HepG2 (cell line): ENCODE measurements around the gene CDK17. TPM values are rescaled to one million over a fixed set of nuclear protein-coding genes. Genes with fewer than 3 reads are reported as not detected.

Source experiments
- ARHGAP35 ChIP-seq: sonication (generic); formaldehyde crosslinking; IDR thresholded peaks from 2 replicates; pipeline ENCODE4 v1.9.0; 2022; ENCODE audit warnings: mild to moderate bottlenecking, inconsistent platforms, moderate library complexity, missing genetic modification reagents, borderline replicate concordance
- HES4 ChIP-seq: sonication (generic); formaldehyde crosslinking; IDR thresholded peaks from 2 replicates; pipeline ENCODE4 v1.9.0; 2021; ENCODE audit warnings: mild to moderate bottlenecking, missing genetic modification reagents, borderline replicate concordance
- NKX3-1 ChIP-seq: sonication (generic); formaldehyde crosslinking; IDR thresholded peaks from 2 replicates; pipeline ENCODE4 v1.5.0; 2020; ENCODE audit warnings: missing genetic modification reagents
- REPIN1 ChIP-seq: sonication (generic); formaldehyde crosslinking; IDR thresholded peaks from 2 replicates; pipeline ENCODE4 v1.8.0; 2022; ENCODE audit warnings: missing genetic modification reagents, low read depth, mild to moderate bottlenecking, borderline replicate concordance
- TCF7 ChIP-seq: sonication (generic); IDR thresholded peaks from 2 replicates; pipeline ENCODE4 v1.6.1; 2016; ENCODE audit warnings: antibody characterized with exemption, low read depth
- ZNF558 ChIP-seq: sonication (generic); formaldehyde crosslinking; IDR thresholded peaks from 2 replicates; pipeline ENCODE4 v1.9.0; 2022; ENCODE audit warnings: mild to moderate bottlenecking, missing genetic modification reagents, borderline replicate concordance
- polyA plus RNA-seq, 8 experiments: library from polyadenylated mRNA; depleted of rRNA in 3 of 8; stranded (reverse) in 7 of 8; unstranded in 1 of 8; fragments of >200 nt; fragmentation: Illumina TruSeq in 4 of 8; extraction: Trizol in 4 of 8; gene quantifications; 2 replicates each; pipeline versions ENCODE4 v1.2.1 to v1.2.3, GENCODE V29; 2011 to 2016; ENCODE audit warnings: low read depth in 4 of 8, missing spikeins in 1 of 8, mixed read lengths in 1 of 8; ENCODE audit not compliant: insufficient read depth in 1 of 8
- total RNA-seq, 5 experiments: library from RNA; depleted of rRNA; stranded (reverse); fragments of >200 nt; fragmentation: Illumina TruSeq; extraction: Trizol; gene quantifications; 2 replicates each; pipeline ENCODE4 v1.2.3, GENCODE V29; 2016; ENCODE audit warnings: low read depth in 1 of 5
- TF ChIP-seq, protein P1 (sequence below): sonication (generic); formaldehyde crosslinking; IDR thresholded peaks from 2 replicates; pipeline ENCODE4 v1.5.0; 2020; ENCODE audit warnings: mild to moderate bottlenecking, missing genetic modification reagents, moderate library complexity
- TF ChIP-seq, protein P2 (sequence below): sonication (generic); formaldehyde crosslinking; conservative IDR thresholded peaks from 2 replicates; pipeline ENCODE4 v1.8.1; 2023; ENCODE audit warnings: missing genetic modification reagents

Gene CDK17
- total and polyA plus RNA-seq, 2 of the 13 experiments (the other 11 are each of a cell fraction or from before 2014, with no cell fraction given): 9.9 to 22.3 TPM

GRCh38 chr12:96401076-96401871 lies 1.0 kb upstream of the CDK17 start (continued):
- TF ChIP-seq, protein P1, sequence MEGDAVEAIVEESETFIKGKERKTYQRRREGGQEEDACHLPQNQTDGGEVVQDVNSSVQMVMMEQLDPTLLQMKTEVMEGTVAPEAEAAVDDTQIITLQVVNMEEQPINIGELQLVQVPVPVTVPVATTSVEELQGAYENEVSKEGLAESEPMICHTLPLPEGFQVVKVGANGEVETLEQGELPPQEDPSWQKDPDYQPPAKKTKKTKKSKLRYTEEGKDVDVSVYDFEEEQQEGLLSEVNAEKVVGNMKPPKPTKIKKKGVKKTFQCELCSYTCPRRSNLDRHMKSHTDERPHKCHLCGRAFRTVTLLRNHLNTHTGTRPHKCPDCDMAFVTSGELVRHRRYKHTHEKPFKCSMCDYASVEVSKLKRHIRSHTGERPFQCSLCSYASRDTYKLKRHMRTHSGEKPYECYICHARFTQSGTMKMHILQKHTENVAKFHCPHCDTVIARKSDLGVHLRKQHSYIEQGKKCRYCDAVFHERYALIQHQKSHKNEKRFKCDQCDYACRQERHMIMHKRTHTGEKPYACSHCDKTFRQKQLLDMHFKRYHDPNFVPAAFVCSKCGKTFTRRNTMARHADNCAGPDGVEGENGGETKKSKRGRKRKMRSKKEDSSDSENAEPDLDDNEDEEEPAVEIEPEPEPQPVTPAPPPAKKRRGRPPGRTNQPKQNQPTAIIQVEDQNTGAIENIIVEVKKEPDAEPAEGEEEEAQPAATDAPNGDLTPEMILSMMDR: peak; percentile 22; the same call in 1 of the 2 replicates
- TF ChIP-seq REPIN1: no peak
- no peak for TF ChIP-seq NKX3-1 (CRISPR knock-in tag)
- no peak for TF ChIP-seq ZNF558
- no peak for TF ChIP-seq HES4 (CRISPR knock-in tag)
- TF ChIP-seq, protein P2, sequence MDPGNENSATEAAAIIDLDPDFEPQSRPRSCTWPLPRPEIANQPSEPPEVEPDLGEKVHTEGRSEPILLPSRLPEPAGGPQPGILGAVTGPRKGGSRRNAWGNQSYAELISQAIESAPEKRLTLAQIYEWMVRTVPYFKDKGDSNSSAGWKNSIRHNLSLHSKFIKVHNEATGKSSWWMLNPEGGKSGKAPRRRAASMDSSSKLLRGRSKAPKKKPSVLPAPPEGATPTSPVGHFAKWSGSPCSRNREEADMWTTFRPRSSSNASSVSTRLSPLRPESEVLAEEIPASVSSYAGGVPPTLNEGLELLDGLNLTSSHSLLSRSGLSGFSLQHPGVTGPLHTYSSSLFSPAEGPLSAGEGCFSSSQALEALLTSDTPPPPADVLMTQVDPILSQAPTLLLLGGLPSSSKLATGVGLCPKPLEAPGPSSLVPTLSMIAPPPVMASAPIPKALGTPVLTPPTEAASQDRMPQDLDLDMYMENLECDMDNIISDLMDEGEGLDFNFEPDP (CRISPR knock-in tag): 0 out of 2 replicates have a peak, but pooled peaks have one; percentile 4
- TF ChIP-seq ARHGAP35 (CRISPR knock-in tag): no peak
- TF ChIP-seq TCF7: 0 out of 2 replicates have a peak, but pooled peaks have one; percentile 24
- TF ChIP-seq, all 625 proteins: peak for 21
